ENCODE data around the gene DOCK1. TPM values are rescaled to one million over a fixed set of nuclear protein-coding genes. Genes with fewer than 3 reads are reported as not detected.
"Not testable (repeated sequence)": the region's sequence is repeated elsewhere in the genome, so short reads cannot be mapped to it uniquely, and the experiment has no call there.

The DOCK1 gene
- total and polyA plus RNA-seq, 7 experiments from 2014 or later, result 0.11 to 1.2 (median 0.34) TPM; not detected in 2

DNA sequence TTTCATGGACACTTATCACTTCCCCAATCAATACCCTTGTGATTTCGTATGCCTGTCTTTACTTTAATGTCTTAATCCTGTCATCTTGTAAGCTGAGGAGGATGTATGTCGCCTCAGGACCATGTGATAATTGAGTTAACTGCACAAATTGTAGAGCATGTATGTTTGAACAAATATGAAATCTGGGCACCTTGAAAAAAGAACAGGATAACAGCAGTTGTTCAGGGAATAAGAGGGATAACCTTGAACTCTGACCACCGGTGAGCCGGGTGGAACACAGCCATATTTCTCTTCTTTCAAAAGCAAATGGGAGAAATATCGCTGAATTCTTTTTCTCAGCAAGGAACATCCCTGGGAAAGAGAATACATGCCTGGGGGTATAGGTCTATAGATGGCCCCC lies 14.4 kb upstream of the DOCK1 start:
- H3K9me3 Mint-ChIP-seq; H3K4me3 Mint-ChIP-seq; H3K9me3 ChIP-seq (ENCODE audit: control insufficient read depth in 2 of 3, low read length in 3 of 3); ATAC-seq; H3K27ac Mint-ChIP-seq; intact Hi-C loops (cut with micrococcal nuclease); H3K36me3 ChIP-seq (ENCODE audit: control insufficient read depth in 2 of 3, insufficient read depth in 3 of 3, low read length in 3 of 3); H3K27ac ChIP-seq (ENCODE audit: low read depth, low read length); CTCF ChIA-PET; H3K4me3 ChIP-seq (ENCODE audit: low read length); H3K36me3 Mint-ChIP-seq; H3K27me3 ChIP-seq (ENCODE audit: control insufficient read depth in 2 of 2, insufficient read depth in 2 of 2, low read length in 2 of 2); H3K27me3 Mint-ChIP-seq; H3K4me1 Mint-ChIP-seq; POLR2A ChIA-PET; H3K4me1 ChIP-seq (ENCODE audit: control insufficient read depth in 2 of 2, insufficient read depth in 2 of 2, low read length in 2 of 2); DNase-seq: not testable (repeated sequence)

GRCh38 chr10:126892226-126893175 lies 12.7 kb upstream of the DOCK1 start:
- no peak overlapping the region for H3K4me3 ChIP-seq (ENCODE audit: low read length)
- Mint-ChIP-seq H3K4me3 (no peak overlapping the region), H3K27ac (no peak overlapping the region), H3K36me3 (no peaks in the 10 kb centered on the region), H3K4me1 (no peaks in the 10 kb centered on the region), H3K9me3 (peaks cover 0 to 18% (median 5%) of the 10 kb centered on the region in 11 donors), H3K27me3 (peaks cover 0 to 9% (median 0%) of the 10 kb centered on the region in 5 donors)
- H3K9me3 ChIP-seq (ENCODE audit: control insufficient read depth in 2 of 3, low read length in 3 of 3), result no peaks in the 10 kb centered on the region
- no peaks in the 10 kb centered on the region for H3K4me1 ChIP-seq (ENCODE audit: control insufficient read depth in 2 of 2, insufficient read depth in 2 of 2, low read length in 2 of 2)
- H3K27me3 ChIP-seq (ENCODE audit: control insufficient read depth in 2 of 2, insufficient read depth in 2 of 2, low read length in 2 of 2), result no peaks in the 10 kb centered on the region
- intact Hi-C loops (cut with micrococcal nuclease), result no loop called here
- H3K27ac ChIP-seq (ENCODE audit: low read depth, low read length), result no peak overlapping the region
- POLR2A ChIA-PET, result no interaction called here
- ATAC-seq (no peak), DNase-seq (no peak)
- H3K36me3 ChIP-seq (ENCODE audit: control insufficient read depth in 2 of 3, insufficient read depth in 3 of 3, low read length in 3 of 3), result no peaks in the 10 kb centered on the region
- CTCF ChIA-PET, result no interaction called here

- DNase-seq (no peak), ATAC-seq (no peak)
- Histone ChIP-seq H3K4me3 (ENCODE audit: low read length) (no peak overlapping the region), H3K4me1 (ENCODE audit: control insufficient read depth in 2 of 2, insufficient read depth in 2 of 2, low read length in 2 of 2) (no peaks in the 10 kb centered on the region), H3K9me3 (ENCODE audit: control insufficient read depth in 2 of 3, low read length in 3 of 3) (peaks cover 0 to 4% (median 0%) of the 10 kb centered on the region in 3 experiments), H3K27ac (ENCODE audit: low read depth, low read length) (no peak overlapping the region), H3K27me3 (ENCODE audit: control insufficient read depth in 2 of 2, insufficient read depth in 2 of 2, low read length in 2 of 2) (no peaks in the 10 kb centered on the region), H3K36me3 (ENCODE audit: control insufficient read depth in 2 of 3, insufficient read depth in 3 of 3, low read length in 3 of 3) (no peaks in the 10 kb centered on the region)
- CTCF ChIA-PET, result no interaction called here
- H3K36me3 Mint-ChIP-seq, result no peaks in the 10 kb centered on the region
- H3K27me3 Mint-ChIP-seq, result peaks cover 0 to 9% (median 0%) of the 10 kb centered on the region in 5 donors
- peaks cover 0 to 22% (median 8%) of the 10 kb centered on the region in 11 donors for H3K9me3 Mint-ChIP-seq
- intact Hi-C loops (cut with micrococcal nuclease), result no loop called here
- no peak overlapping the region for H3K4me3 Mint-ChIP-seq
- H3K4me1 Mint-ChIP-seq, result no peaks in the 10 kb centered on the region
- POLR2A ChIA-PET, result no interaction called here
- H3K27ac Mint-ChIP-seq, result no peak overlapping the region
Measured at GRCh38 chr10:126893206-126893605, 12.0 kb upstream of the DOCK1 start.

GRCh38 chr10:126893841-126894240 lies 11.4 kb upstream of the DOCK1 start:
- ATAC-seq, result no peak
- peaks cover 0 to 29% (median 11%) of the 10 kb centered on the region in 11 donors for H3K9me3 Mint-ChIP-seq
- H3K4me3 ChIP-seq (ENCODE audit: low read length), result no peak overlapping the region
- intact Hi-C loops (cut with micrococcal nuclease), result no loop called here
- no peaks in the 10 kb centered on the region for H3K27me3 ChIP-seq (ENCODE audit: control insufficient read depth in 2 of 2, insufficient read depth in 2 of 2, low read length in 2 of 2)
- peaks cover 0 to 10% (median 0%) of the 10 kb centered on the region in 3 experiments for H3K9me3 ChIP-seq (ENCODE audit: control insufficient read depth in 2 of 3, low read length in 3 of 3)
- no peaks in the 10 kb centered on the region for H3K36me3 ChIP-seq (ENCODE audit: control insufficient read depth in 2 of 3, insufficient read depth in 3 of 3, low read length in 3 of 3)
- H3K27ac Mint-ChIP-seq, result no peak overlapping the region
- H3K36me3 Mint-ChIP-seq, result no peaks in the 10 kb centered on the region
- no peak for DNase-seq
- CTCF ChIA-PET, result no interaction called here
- POLR2A ChIA-PET, result no interaction called here
- peaks cover 0 to 9% (median 0%) of the 10 kb centered on the region in 5 donors for H3K27me3 Mint-ChIP-seq
- H3K4me1 ChIP-seq (ENCODE audit: control insufficient read depth in 2 of 2, insufficient read depth in 2 of 2, low read length in 2 of 2), result no peaks in the 10 kb centered on the region
- no peaks in the 10 kb centered on the region for H3K4me1 Mint-ChIP-seq
- H3K27ac ChIP-seq (ENCODE audit: low read depth, low read length), result no peak overlapping the region
- no peak overlapping the region for H3K4me3 Mint-ChIP-seq

GRCh38 chr10:126895214-126895781 lies 9.9 kb upstream of the DOCK1 start:
- Mint-ChIP-seq H3K36me3 (peaks cover 0 to 8% (median 0%) of the 10 kb centered on the region in 5 donors), H3K27me3 (peaks cover 0 to 9% (median 4%) of the 10 kb centered on the region in 5 donors), H3K27ac (no peak overlapping the region), H3K4me3 (no peak overlapping the region), H3K4me1 (peaks cover 0 to 3% (median 0%) of the 10 kb centered on the region in 7 donors), H3K9me3 (peaks cover 4 to 40% (median 18%) of the 10 kb centered on the region in 11 donors)
- Histone ChIP-seq H3K27me3 (ENCODE audit: control insufficient read depth in 2 of 2, insufficient read depth in 2 of 2, low read length in 2 of 2) (no peaks in the 10 kb centered on the region), H3K9me3 (ENCODE audit: control insufficient read depth in 2 of 3, low read length in 3 of 3) (peaks cover 0 to 12% (median 0%) of the 10 kb centered on the region in 3 experiments), H3K4me3 (ENCODE audit: low read length) (no peak overlapping the region), H3K4me1 (ENCODE audit: control insufficient read depth in 2 of 2, insufficient read depth in 2 of 2, low read length in 2 of 2) (no peaks in the 10 kb centered on the region), H3K36me3 (ENCODE audit: control insufficient read depth in 2 of 3, insufficient read depth in 3 of 3, low read length in 3 of 3) (no peaks in the 10 kb centered on the region), H3K27ac (ENCODE audit: low read depth, low read length) (no peak overlapping the region)
- ChIA-PET POLR2A (no interaction called here), CTCF (no interaction called here)
- DNase-seq, result no peak
- no peak for ATAC-seq
- intact Hi-C loops (cut with micrococcal nuclease), result no loop called here

DNA sequence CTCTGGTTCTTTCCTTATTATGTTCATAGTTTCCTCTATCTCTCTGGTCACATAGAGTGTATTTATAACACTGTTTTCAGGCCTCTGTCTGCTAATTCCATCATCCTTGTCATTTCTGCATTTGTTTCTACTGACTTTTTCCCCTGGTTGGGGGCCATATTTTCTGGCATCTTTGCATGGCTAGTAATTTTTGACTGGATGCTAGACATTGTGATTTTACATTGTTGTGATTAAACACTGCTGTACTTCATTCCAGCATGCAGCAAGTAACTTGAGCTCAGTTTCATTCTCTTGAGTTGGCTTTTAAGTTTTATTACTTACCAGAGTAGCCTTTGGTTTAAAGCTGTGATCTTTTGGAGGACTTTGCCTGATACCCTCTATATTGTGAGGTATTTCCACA lies 6.8 kb upstream of the DOCK1 start:
- H3K4me1 Mint-ChIP-seq, result peaks cover 0 to 3% (median 0%) of the 10 kb centered on the region in 7 donors
- peaks cover 0 to 8% (median 0%) of the 10 kb centered on the region in 5 donors for H3K36me3 Mint-ChIP-seq
- ATAC-seq, result no peak
- no peaks in the 10 kb centered on the region for H3K4me1 ChIP-seq (ENCODE audit: control insufficient read depth in 2 of 2, insufficient read depth in 2 of 2, low read length in 2 of 2)
- H3K4me3 ChIP-seq (ENCODE audit: low read length), result no peak overlapping the region
- H3K9me3 ChIP-seq (ENCODE audit: control insufficient read depth in 2 of 3, low read length in 3 of 3), result peaks cover 0 to 12% (median 0%) of the 10 kb centered on the region in 3 experiments
- POLR2A ChIA-PET, result no interaction called here
- CTCF ChIA-PET, result no interaction called here
- peaks cover 3 to 18% (median 13%) of the 10 kb centered on the region in 5 donors for H3K27me3 Mint-ChIP-seq
- no peak for DNase-seq
- H3K27ac Mint-ChIP-seq, result no peak overlapping the region
- no peaks in the 10 kb centered on the region for H3K27me3 ChIP-seq (ENCODE audit: control insufficient read depth in 2 of 2, insufficient read depth in 2 of 2, low read length in 2 of 2)
- intact Hi-C loops (cut with micrococcal nuclease), result no loop called here
- H3K4me3 Mint-ChIP-seq, result no peak overlapping the region
- H3K9me3 Mint-ChIP-seq, result peaks cover 4 to 52% (median 16%) of the 10 kb centered on the region in 11 donors
- no peak overlapping the region for H3K27ac ChIP-seq (ENCODE audit: low read depth, low read length)
- H3K36me3 ChIP-seq (ENCODE audit: control insufficient read depth in 2 of 3, insufficient read depth in 3 of 3, low read length in 3 of 3), result no peaks in the 10 kb centered on the region
